Adrenal gland (tissue), 5 donors: Measurements from ENCODE around the gene CD48.

ENCODE experiments used
- CTCF ChIP-seq, 6 experiments: fragments of 450-650 bp in 4 of 6; fragments of 200-600 bp in 2 of 6; sonication (generic) in 1 of 6; IDR thresholded peaks; 1 replicate in 5 of 6; 2 replicates in 1 of 6; pipeline versions ENCODE4 v1.5.1 to v1.8.0; 2016 to 2021; ENCODE audit warnings: antibody characterized with exemption in 6 of 6, mild to moderate bottlenecking in 2 of 6, moderate library complexity in 1 of 6
- POLR2A ChIP-seq, 2 donors: fragments of 450-650 bp; IDR thresholded peaks; one replicate each; pipeline ENCODE4 v1.6.1; 2017; ENCODE audit warnings: antibody characterized with exemption in 2 of 2, mild to moderate bottlenecking in 2 of 2, moderate library complexity in 1 of 2
- donor health status: DM: no; HTN: no; CAD: no.

- TF ChIP-seq CTCF (IDR thresholded peaks at IDR 0.05) (no peak), POLR2A (IDR thresholded peaks at IDR 0.05) (no peak)
Measured at GRCh38 chr1:160743266-160743665, 31.6 kb upstream of the CD48 start.
